Activated CD8-positive, alpha-beta memory T cell treated with anti-CD3 and anti-CD28 coated beads, Interleukin-2, amount 10 ng/mL, durations not matched to agents 7 days and 5 days (primary cell): Measurements from ENCODE around the gene CENPC. TPM values are rescaled to one million over a fixed set of nuclear protein-coding genes. Genes with fewer than 3 reads are reported as not detected.
"Not testable (repeated sequence)": the region's sequence is repeated elsewhere in the genome, so short reads cannot be mapped to it uniquely, and the experiment has no call there.

Experiments
- ATAC-seq: fragments of 150-1000 bp; cut with Tn5 transposase; one replicate; pipeline ENCODE4 v1.10.0; 2021; ENCODE audit warnings: moderate library complexity
- CTCF ChIA-PET: fragments of 350-600 bp; sonication (Branson Sonifier 250); formaldehyde crosslinking; loops from one replicate; lab custom pipeline; 2021; ENCODE audit warnings: antibody characterized with exemption; lab: Charles Lee
- DNase-seq: peaks from one replicate; pipeline ENCODE4 v3.0.0-alpha.2; 2020
- H3K27ac Mint-ChIP-seq: one replicate; pipeline ENCODE4 v1.8.0; 2021; ENCODE audit warnings: mild to moderate bottlenecking, mixed read lengths
- H3K27me3 Mint-ChIP-seq: one replicate; pipeline ENCODE4 v1.8.0; 2021; ENCODE audit warnings: mixed read lengths
- H3K36me3 Mint-ChIP-seq: one replicate; pipeline ENCODE4 v1.8.0; 2021; ENCODE audit warnings: mild to moderate bottlenecking, mixed read lengths
- H3K4me1 Mint-ChIP-seq: one replicate; pipeline ENCODE4 v1.8.0; 2021; ENCODE audit warnings: mixed read lengths
- H3K4me3 Mint-ChIP-seq: one replicate; pipeline ENCODE4 v1.8.0; 2021; ENCODE audit warnings: mild to moderate bottlenecking, moderate library complexity, mixed read lengths
- H3K9me3 Mint-ChIP-seq: one replicate; pipeline ENCODE4 v1.8.0; 2022; ENCODE audit warnings: low read depth, mixed read lengths
- total RNA-seq, 2 experiments: library from RNA; stranded (reverse); gene quantifications; one replicate each; pipeline ENCODE4 v1.2.3, GENCODE V29; 2021

CENPC gene
- total RNA-seq, 2 experiments from 2014 or later = 37.4 to 46.5 TPM

DNA sequence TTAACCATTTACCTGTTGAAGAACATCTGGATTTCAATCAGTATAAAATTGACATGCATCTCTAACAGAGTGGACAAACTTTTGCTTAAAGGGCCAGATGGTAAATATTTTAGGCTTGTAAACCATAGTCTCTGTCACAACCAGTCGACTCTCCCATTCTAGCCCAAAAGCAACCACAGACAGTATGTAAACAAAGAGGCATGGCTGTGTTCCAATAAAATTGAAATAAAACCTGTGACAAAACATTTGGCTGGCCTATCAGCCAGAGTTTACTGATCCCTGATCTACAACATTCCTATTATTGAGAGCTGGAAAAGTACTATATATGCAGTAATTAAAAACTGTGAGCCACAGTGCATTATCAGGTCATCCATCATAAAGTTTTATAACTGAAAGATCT, 3.2 kb downstream of the CENPC start:
- H3K9me3 Mint-ChIP-seq = no peaks in the 10 kb centered on the region
- no peak overlapping the region for H3K4me3 Mint-ChIP-seq
- DNase-seq = no peak
- peaks cover 38% of the 10 kb centered on the region for H3K4me1 Mint-ChIP-seq
- H3K27me3 Mint-ChIP-seq = no peaks in the 10 kb centered on the region
- CTCF ChIA-PET = no interaction called here
- H3K36me3 Mint-ChIP-seq = peaks cover 55% of the 10 kb centered on the region
- no peak overlapping the region for H3K27ac Mint-ChIP-seq
- no peak for ATAC-seq

- no peak for ATAC-seq
- Mint-ChIP-seq H3K27ac (no peak overlapping the region), H3K4me1 (peaks cover 37% of the 10 kb centered on the region), H3K36me3 (peaks cover 70% of the 10 kb centered on the region), H3K4me3 (no peak overlapping the region), H3K9me3 (no peaks in the 10 kb centered on the region), H3K27me3 (no peaks in the 10 kb centered on the region)
- CTCF ChIA-PET = interaction anchor here (0.9 to 1.5 kb wide), 5 partner anchors 10 to 634 kb away, joined by 3 read pairs; no protein-coding TSS in a partner anchor
- no peak for DNase-seq
These were observed 5.5 kb downstream of the CENPC start for GRCh38 chr4:67539830-67540229.

GRCh38 chr4:67535280-67535840, 9.9 kb downstream of the CENPC start:
- H3K27ac Mint-ChIP-seq = no peak overlapping the region
- no peak for ATAC-seq

DNA sequence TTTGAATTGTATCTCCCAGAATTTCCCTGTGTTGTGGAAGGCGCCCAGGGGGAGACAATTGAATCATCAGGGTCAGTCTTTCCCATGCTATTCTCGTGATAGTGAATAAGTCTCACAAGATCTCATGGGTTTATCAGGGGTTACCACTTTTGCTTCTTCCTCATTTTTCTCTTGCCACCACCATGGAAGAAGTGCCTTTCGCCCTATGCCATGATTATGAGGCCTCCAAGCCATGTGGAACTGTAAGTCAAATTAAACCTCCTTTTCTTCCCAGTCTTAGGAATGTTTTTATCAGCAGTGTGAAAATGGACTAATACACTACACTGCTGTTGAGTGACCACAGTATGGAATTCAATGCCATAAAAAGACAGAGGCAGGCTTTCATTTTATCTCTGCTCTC, 12.2 kb downstream of the CENPC start:
- Mint-ChIP-seq H3K4me1 (peaks cover 8% of the 10 kb centered on the region), H3K27ac (no peak overlapping the region), H3K27me3 (no peaks in the 10 kb centered on the region), H3K9me3 (peaks cover 7% of the 10 kb centered on the region), H3K4me3 (no peak overlapping the region), H3K36me3 (peaks cover 79% of the 10 kb centered on the region)
- ATAC-seq = no peak
- DNase-seq = no peak
- CTCF ChIA-PET = no interaction called here

More at GRCh38 chr4:67535280-67535840, 9.9 kb downstream of the CENPC start:
- Mint-ChIP-seq H3K36me3 (peaks cover 83% of the 10 kb centered on the region), H3K4me3 (no peak overlapping the region), H3K4me1 (peaks cover 11% of the 10 kb centered on the region), H3K27me3 (no peaks in the 10 kb centered on the region), H3K9me3 (peaks cover 7% of the 10 kb centered on the region)
- CTCF ChIA-PET = interaction anchor here (1.8 kb wide), 1 partner anchor 9 kb away, joined by 5 read pairs; the partner anchor contains the start of gene CENPC
- no peak for DNase-seq

DNA sequence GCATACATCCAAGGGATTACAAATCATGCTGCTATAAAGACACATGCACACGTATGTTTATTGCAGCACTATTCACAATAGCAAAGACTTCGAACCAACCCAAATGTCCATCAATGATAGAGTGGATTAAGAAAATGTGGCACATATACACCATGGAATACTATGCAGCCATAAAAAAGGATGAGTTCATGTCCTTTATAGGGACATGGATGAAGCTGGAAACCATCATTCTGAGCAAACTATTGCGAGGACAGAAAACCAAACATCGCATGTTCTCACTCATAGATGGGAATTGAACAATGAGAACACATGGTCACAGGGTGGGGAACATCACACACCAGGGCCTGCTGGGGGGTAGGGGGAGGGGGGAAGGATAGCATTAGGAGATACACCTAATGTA, 12.9 kb downstream of the CENPC start:
- peaks cover 78% of the 10 kb centered on the region for H3K36me3 Mint-ChIP-seq
- H3K4me3 Mint-ChIP-seq, CTCF ChIA-PET, H3K4me1 Mint-ChIP-seq, DNase-seq, H3K27ac Mint-ChIP-seq, H3K9me3 Mint-ChIP-seq, H3K27me3 Mint-ChIP-seq, ATAC-seq: not testable (repeated sequence)

GRCh38 chr4:67531379-67531962, 13.8 kb downstream of the CENPC start:
- no peak overlapping the region for H3K4me3 Mint-ChIP-seq
- CTCF ChIA-PET = no interaction called here
- no peak for DNase-seq
- H3K4me1 Mint-ChIP-seq = peaks cover 13% of the 10 kb centered on the region
- H3K9me3 Mint-ChIP-seq = peaks cover 7% of the 10 kb centered on the region
- H3K36me3 Mint-ChIP-seq = peaks cover 84% of the 10 kb centered on the region
- no peaks in the 10 kb centered on the region for H3K27me3 Mint-ChIP-seq
- no peak for ATAC-seq
- no peak overlapping the region for H3K27ac Mint-ChIP-seq

DNA sequence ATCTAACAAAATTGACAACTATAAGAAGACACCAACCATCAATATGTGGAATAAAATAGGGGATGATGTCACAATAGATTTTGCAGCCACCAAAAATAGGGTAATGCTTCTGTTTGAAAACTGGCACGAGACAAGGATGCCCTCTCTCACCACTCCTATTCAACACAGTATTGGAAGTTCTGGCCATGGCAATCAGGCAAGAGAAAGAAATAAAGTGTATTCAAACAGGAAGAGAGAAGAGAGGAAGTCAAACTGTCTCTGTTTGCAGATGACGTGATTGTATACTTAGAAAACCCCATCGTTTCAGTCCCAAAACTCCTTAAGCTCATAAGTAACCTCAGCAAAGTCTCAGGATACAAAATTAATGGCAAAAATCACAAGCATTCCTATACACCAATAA, 21.2 kb downstream of the CENPC start:
- peaks cover 78% of the 10 kb centered on the region for H3K36me3 Mint-ChIP-seq
- H3K4me1 Mint-ChIP-seq = peaks cover 52% of the 10 kb centered on the region
- DNase-seq, H3K9me3 Mint-ChIP-seq, CTCF ChIA-PET, ATAC-seq, H3K27me3 Mint-ChIP-seq, H3K4me3 Mint-ChIP-seq: not testable (repeated sequence)
- H3K27ac Mint-ChIP-seq = peak overlapping the region; percentile 89

DNA sequence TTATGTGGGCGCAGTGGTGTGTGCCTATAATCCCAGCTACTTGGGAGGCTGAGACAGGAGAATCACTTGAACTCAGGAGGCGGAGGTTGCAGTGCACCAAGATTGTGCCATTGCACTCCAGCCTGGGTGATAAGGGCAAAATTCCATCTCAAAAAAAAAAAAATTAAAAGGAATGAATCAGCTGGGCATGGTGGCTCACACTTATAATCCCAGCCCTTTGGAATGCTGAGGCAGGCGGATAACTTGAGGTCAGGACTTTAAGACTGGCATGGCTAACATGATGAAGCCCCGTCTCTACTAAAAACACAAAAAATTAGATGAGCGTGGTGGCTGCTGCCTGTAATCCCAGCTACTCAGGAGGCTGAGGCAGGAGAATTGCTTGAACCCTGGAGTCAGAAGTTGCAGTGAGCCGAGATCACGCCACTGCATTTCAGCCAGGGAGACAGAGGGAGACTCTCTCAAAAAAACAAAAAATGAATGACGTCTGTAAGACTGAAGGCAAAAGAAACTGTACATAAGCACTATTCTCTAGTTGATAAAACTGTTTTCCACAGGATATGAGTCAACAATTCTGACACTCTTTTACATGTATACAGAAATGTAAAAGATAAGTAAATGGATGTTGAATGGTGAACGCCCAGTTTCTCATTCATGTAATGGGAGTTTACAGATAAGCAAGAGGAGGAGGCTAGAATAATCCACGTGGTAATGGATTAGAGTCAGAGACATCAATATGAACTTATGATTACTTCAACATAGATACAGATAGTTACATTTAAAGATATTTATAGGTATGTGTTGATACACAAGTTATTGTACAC, 22.2 kb downstream of the CENPC start:
- ATAC-seq (peak; percentile 90), DNase-seq (no peak)
- H3K9me3 Mint-ChIP-seq = peaks cover 3% of the 10 kb centered on the region
- peaks cover 52% of the 10 kb centered on the region for H3K4me1 Mint-ChIP-seq
- peaks cover 75% of the 10 kb centered on the region for H3K36me3 Mint-ChIP-seq
- CTCF ChIA-PET = interaction anchor here (0.5 kb wide), 1 partner anchor 89 kb away, joined by 3 read pairs; no protein-coding TSS in a partner anchor
- H3K27ac Mint-ChIP-seq = peak overlapping the region; percentile 89
- peak overlapping the region; percentile 8 for H3K4me3 Mint-ChIP-seq
- H3K27me3 Mint-ChIP-seq = no peaks in the 10 kb centered on the region

DNA sequence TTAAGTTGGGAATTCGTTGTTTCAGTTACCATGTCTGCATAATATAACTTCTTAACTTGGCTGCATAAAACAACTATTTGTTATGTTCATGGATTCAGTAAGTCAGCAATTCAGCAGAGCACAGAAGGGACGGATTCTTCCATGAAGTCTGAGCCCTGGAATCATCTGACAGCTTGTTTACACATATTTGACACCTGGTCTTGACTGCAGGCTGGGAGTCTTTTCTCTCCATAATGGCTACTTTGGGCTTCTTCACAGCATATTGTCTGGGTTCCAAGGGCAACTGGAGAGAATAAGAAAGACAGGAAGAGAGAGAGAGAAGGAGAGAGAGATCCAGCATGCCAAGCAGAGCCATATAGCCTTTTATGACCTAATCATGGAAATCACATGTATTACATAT, 23.1 kb downstream of the CENPC start:
- H3K4me1 Mint-ChIP-seq = peaks cover 52% of the 10 kb centered on the region
- H3K4me3 Mint-ChIP-seq = no peak overlapping the region
- peaks cover 3% of the 10 kb centered on the region for H3K9me3 Mint-ChIP-seq
- DNase-seq (no peak), ATAC-seq (no peak)
- peaks cover 71% of the 10 kb centered on the region for H3K36me3 Mint-ChIP-seq
- no peaks in the 10 kb centered on the region for H3K27me3 Mint-ChIP-seq
- H3K27ac Mint-ChIP-seq = peak overlapping the region; percentile 72
- CTCF ChIA-PET = no interaction called here

DNA sequence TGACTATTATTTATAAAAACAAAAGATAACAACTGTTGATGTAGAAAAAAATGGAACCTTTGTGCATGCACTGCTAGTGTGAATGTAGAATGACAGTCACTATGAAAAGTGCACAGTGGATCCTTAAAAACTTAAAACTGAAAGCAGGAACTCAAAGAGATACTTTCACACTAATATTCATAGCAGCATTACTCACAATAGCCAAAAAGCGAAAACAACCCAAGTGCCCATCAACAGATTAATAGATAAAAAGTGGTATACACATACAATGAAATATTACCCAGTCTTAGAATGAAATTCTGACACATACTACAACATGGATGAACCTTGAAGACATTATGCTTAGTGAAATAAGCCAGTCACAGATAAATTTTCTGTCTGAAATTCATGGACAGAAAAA, 23.8 kb downstream of the CENPC start:
- Mint-ChIP-seq H3K9me3 (peaks cover 3% of the 10 kb centered on the region), H3K4me3 (no peak overlapping the region), H3K36me3 (peaks cover 66% of the 10 kb centered on the region), H3K27ac (no peak overlapping the region), H3K27me3 (no peaks in the 10 kb centered on the region), H3K4me1 (peaks cover 47% of the 10 kb centered on the region)
- CTCF ChIA-PET = no interaction called here
- ATAC-seq = peak; percentile 48
- no peak for DNase-seq

DNA sequence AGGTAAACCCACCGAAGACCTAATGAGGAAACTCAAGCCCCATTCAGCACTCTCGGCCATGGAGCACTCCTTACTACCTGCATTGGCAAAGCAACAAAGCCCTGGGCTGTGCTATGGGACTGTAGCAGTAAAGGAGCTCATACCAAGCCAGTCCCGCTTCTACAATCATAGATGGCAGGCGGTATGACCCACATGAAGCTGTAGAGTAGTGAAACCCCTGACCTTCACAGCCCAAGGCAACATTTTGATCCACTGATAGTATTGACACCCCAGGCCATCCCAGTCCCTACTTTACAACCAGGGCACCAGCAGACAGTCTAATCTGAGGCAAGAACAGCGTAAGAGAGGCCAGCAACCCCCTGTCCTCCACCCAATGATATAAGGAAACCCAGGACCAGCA, 25.2 kb downstream of the CENPC start:
- H3K36me3 Mint-ChIP-seq = peaks cover 60% of the 10 kb centered on the region

GRCh38 chr4:67512501-67512900, 32.8 kb downstream of the CENPC start:
- no peaks in the 10 kb centered on the region for H3K27me3 Mint-ChIP-seq
- no peaks in the 10 kb centered on the region for H3K9me3 Mint-ChIP-seq
- ATAC-seq (no peak), DNase-seq (no peak)
- H3K27ac Mint-ChIP-seq = no peak overlapping the region
- peaks cover 5% of the 10 kb centered on the region for H3K4me1 Mint-ChIP-seq
- no peak overlapping the region for H3K4me3 Mint-ChIP-seq
- CTCF ChIA-PET = no interaction called here
- H3K36me3 Mint-ChIP-seq = peaks cover 57% of the 10 kb centered on the region

More for the DNA sequence above, 25.2 kb downstream of the CENPC start:
- CTCF ChIA-PET = no interaction called here
- Mint-ChIP-seq H3K9me3 (peaks cover 3% of the 10 kb centered on the region), H3K27ac (no peak overlapping the region), H3K4me1 (peaks cover 38% of the 10 kb centered on the region), H3K27me3 (no peaks in the 10 kb centered on the region), H3K4me3 (no peak overlapping the region)
- DNase-seq = no peak
- no peak for ATAC-seq

GRCh38 chr4:67500373-67500772, 44.9 kb downstream of the CENPC start:
- no peaks in the 10 kb centered on the region for H3K27me3 Mint-ChIP-seq

More at GRCh38 chr4:67500373-67500772, 44.9 kb downstream of the CENPC start:
- H3K4me3 Mint-ChIP-seq = no peak overlapping the region
- peaks cover 61% of the 10 kb centered on the region for H3K36me3 Mint-ChIP-seq
- H3K4me1 Mint-ChIP-seq = peaks cover 12% of the 10 kb centered on the region
- CTCF ChIA-PET = no interaction called here
- H3K9me3 Mint-ChIP-seq = no peaks in the 10 kb centered on the region
- DNase-seq (no peak), ATAC-seq (no peak)
- no peak overlapping the region for H3K27ac Mint-ChIP-seq
